Kidney (tissue), 14 donors: Measurements from ENCODE around the gene FCAMR. TPM values are rescaled to one million over a fixed set of nuclear protein-coding genes. Genes with fewer than 3 reads are reported as not detected.

ENCODE experiments used
- DNase-seq, 5 donors: peaks; one replicate each; pipeline ENCODE4 v3.0.0-alpha.2; 2013 to 2020
- FAIRE-seq: peaks from 2 replicates; lab custom pipeline; 2012; peaks lifted over from hg19 to GRCh38; lab: Jason Lieb, UNC
- H3K27ac ChIP-seq, 2 donors: one replicate each; pipeline ENCODE4 v1.7.0; 2013; ENCODE audit warnings: low read depth in 2 of 2, low read length in 2 of 2, inconsistent platforms in 1 of 2
- H3K27me3 ChIP-seq: one replicate; pipeline ENCODE4 v1.7.1; 2013; ENCODE audit warnings: low read length, inconsistent platforms; ENCODE audit not compliant: control insufficient read depth, insufficient read depth
- H3K36me3 ChIP-seq, 3 donors: one replicate each; pipeline versions ENCODE4 v1.7.0 to v1.7.1; 2013; ENCODE audit warnings: low read length in 3 of 3, control low read depth in 1 of 3, inconsistent platforms in 1 of 3; ENCODE audit not compliant: insufficient read depth in 3 of 3, control insufficient read depth in 2 of 3
- H3K4me1 ChIP-seq, 3 donors: one replicate each; pipeline versions ENCODE4 v1.7.0 to v1.7.1; 2013; ENCODE audit warnings: low read length in 3 of 3, inconsistent platforms in 1 of 3, low read depth in 1 of 3; ENCODE audit not compliant: control insufficient read depth in 2 of 3, insufficient read depth in 2 of 3
- H3K4me3 ChIP-seq, 3 donors: one replicate each; pipeline versions ENCODE4 v1.7.0 to v1.8.1; 2013; ENCODE audit warnings: low read length in 3 of 3, control low read depth in 1 of 3, inconsistent platforms in 1 of 3
- H3K9ac ChIP-seq, 3 donors: one replicate each; pipeline versions ENCODE4 v1.7.0 to v1.7.1; 2013; ENCODE audit warnings: low read length in 3 of 3, control low read depth in 1 of 3, inconsistent platforms in 1 of 3
- H3K9me3 ChIP-seq, 3 donors: one replicate each; pipeline versions ENCODE4 v1.7.0 to v1.7.1; 2013; ENCODE audit warnings: low read length in 3 of 3, control low read depth in 1 of 3, inconsistent platforms in 1 of 3; ENCODE audit not compliant: control insufficient read depth in 2 of 3, insufficient read depth in 1 of 3
- CTCF ChIP-seq: IDR thresholded peaks from 3 replicates; pipeline ENCODE4 v1.5.1; 2012; ENCODE audit warnings: mild to moderate bottlenecking, moderate library complexity, borderline replicate concordance; ENCODE audit not compliant: insufficient read depth; ENCODE audit errors: extremely low read depth
- intact Hi-C: fragments of 100-400 bp; cut with DNase I; formaldehyde crosslinking; loops from one replicate; pipeline ENCODE4 v1.11.1; 2022
- polyA plus RNA-seq: library from polyadenylated mRNA; stranded (reverse); fragments of 350-450 nt; fragmentation: Illumina TruSeq; extraction: RNeasy Lipid Tissue Mini Kit (QIAGEN cat#74804); gene quantifications from one replicate; pipeline ENCODE4 v1.2.3, GENCODE V29; 2014; ENCODE audit warnings: low read depth, low replicate concordance; ENCODE audit not compliant: insufficient read depth
- total RNA-seq: library from RNA; stranded (reverse); fragmentation: NEBNext Ultra II Directional; extraction: Animal tissue kit (Norgen Biotek cat#: 25700); gene quantifications from one replicate; pipeline ENCODE4 v1.2.1, GENCODE V29; 2021
- donor health status: control.
- donor health status: control.
- donor health status: control.
- donor health status: control.
- donor health status: control.
- donor health status: DM: yes; HTN: yes; CAD: no.
- donor health status: Normal renal cell carcinoma (clear cell type).

FCAMR gene
- total and polyA plus RNA-seq, 2 donors from 2014 or later: 1.8 to 34.6 TPM

GRCh38 chr1:206967096-206967849 lies 3.0 kb downstream of the FCAMR start:
- DNase-seq (no peak), FAIRE-seq (no peak)
- H3K4me3 ChIP-seq: peak overlapping the region in 1 of 3 donors; percentile 56
- intact Hi-C loops: no loop called here
- H3K27ac ChIP-seq: peak overlapping the region; percentile 54
- TF ChIP-seq CTCF: no peak
- peaks cover 0 to 21% (median 14%) of the 10 kb centered on the region in 3 donors for H3K4me1 ChIP-seq
- H3K9me3 ChIP-seq: no peaks in the 10 kb centered on the region
- H3K27me3 ChIP-seq: no peaks in the 10 kb centered on the region
- H3K36me3 ChIP-seq: no peaks in the 10 kb centered on the region
- no peak overlapping the region for H3K9ac ChIP-seq

- Histone ChIP-seq H3K9me3 (no peaks in the 10 kb centered on the region), H3K27ac (no peak overlapping the region), H3K9ac (no peak overlapping the region), H3K27me3 (no peaks in the 10 kb centered on the region), H3K36me3 (peaks cover 0 to 2% (median 0%) of the 10 kb centered on the region in 3 donors), H3K4me1 (peaks cover 0 to 12% (median 11%) of the 10 kb centered on the region in 3 donors), H3K4me3 (no peak overlapping the region)
- FAIRE-seq (no peak), DNase-seq (no peak)
- no peak for TF ChIP-seq CTCF
- intact Hi-C loops: no loop called here
These were observed 4.5 kb downstream of the FCAMR start for GRCh38 chr1:206965781-206966180.

GRCh38 chr1:206963740-206964139 lies 6.5 kb downstream of the FCAMR start:
- no peak for TF ChIP-seq CTCF
- DNase-seq: no peak
- Histone ChIP-seq H3K9ac (no peak overlapping the region), H3K27me3 (no peaks in the 10 kb centered on the region), H3K4me1 (peaks cover 0 to 11% (median 9%) of the 10 kb centered on the region in 3 donors), H3K36me3 (peaks cover 0 to 2% (median 0%) of the 10 kb centered on the region in 3 donors), H3K9me3 (no peaks in the 10 kb centered on the region), H3K4me3 (no peak overlapping the region), H3K27ac (no peak overlapping the region)
- intact Hi-C loops: no loop called here
- no peak for FAIRE-seq
